ENCODE data around the gene FSTL3.

The FSTL3 gene

DNA sequence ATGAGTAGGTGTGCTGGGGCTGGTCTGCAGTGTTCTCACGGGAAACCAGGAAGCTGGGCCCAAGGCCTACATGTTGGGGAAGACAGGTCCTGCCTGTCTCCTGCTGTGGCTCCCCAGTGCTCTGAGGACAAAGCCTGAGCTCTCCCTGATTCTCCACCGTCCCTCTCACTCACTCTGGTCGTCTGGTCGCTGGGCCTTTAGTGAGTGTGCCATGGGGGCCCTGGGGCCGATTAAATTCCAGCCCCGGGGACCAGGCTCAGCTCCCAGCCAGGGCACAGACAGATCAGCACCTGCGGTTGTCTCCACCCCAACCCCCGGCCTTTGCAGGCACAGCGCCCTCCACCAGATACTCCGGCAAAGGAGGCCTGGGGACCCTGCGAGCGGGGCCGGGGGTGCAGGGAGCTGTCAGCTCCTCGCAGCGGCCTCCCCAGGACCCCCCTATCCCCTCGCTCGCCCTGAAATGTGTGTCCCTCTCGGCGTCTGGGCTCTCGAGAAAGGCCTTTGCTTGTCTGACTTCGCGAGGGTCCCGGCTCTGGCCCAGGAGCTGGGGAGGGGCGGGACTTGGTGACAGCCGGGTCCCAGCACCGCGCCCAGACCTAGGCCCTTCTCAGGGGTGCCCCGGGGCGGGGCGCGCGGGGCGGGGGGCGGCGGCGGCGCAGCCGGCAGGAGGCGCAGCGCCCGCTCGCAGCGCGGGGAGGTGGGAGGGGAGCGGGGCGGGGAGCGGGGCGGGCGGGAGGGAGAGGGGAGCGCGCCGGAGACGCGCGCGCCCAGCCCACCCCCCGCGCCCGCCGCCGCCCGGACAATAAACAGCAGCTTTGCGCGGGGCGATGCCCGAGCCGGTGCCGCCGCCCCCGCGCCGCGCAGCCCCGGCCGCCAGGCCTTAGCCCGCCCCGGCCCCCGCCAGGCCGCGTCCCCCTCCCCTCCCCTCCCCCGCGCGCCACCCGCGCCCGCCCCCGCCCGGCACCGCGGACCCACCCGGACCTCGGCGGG, 32.3 kb downstream of the FSTL3 start, which contains the start of gene PALM:
TSS of gene PALM (plus strand) at position 782 of the 990 bp plus-strand sequence. CDS start 212 bp downstream, outside the sequence.
- no peak within 1 kb of the TSS for H2AK5ac ChIP-seq (ENCODE audit: low read length)
- no peak within 1 kb of the TSS for H4K8ac ChIP-seq (ENCODE audit: low read depth, low read length)
- peak within 1 kb of the TSS; percentile 61 for H3K9ac ChIP-seq (ENCODE audit: low read length)
- peak within 1 kb of the TSS; percentile 82 for H3K56ac ChIP-seq (ENCODE audit: low read length)
- H3K4me2 ChIP-seq (ENCODE audit: low read length), result peak within 1 kb of the TSS; percentile 71
- peak within 1 kb of the TSS; percentile 33 for H3K4me3 ChIP-seq (ENCODE audit: low read length)
- H3K18ac ChIP-seq (ENCODE audit: low read length), result peak within 1 kb of the TSS; percentile 94
- no peaks in the 10 kb centered on the region for H3K79me1 ChIP-seq (ENCODE audit: low read length)
- H3K4me1 ChIP-seq (ENCODE audit: control insufficient read depth, low read depth, low read length), result peaks cover 1% of the 10 kb centered on the region
- peak within 1 kb of the TSS; percentile 56 for H3K4ac ChIP-seq (ENCODE audit: low read depth, low read length)
- no CpG with 5 or more reads among the region's 93 CpGs for WGBS (ENCODE audit: extremely low coverage, insufficient coverage, low lambda C conversion rate)
- no peak within 1 kb of the TSS for H4K5ac ChIP-seq (ENCODE audit: low read length)
- peak; percentile 34 for DNase-seq
- H3K79me2 ChIP-seq (ENCODE audit: control insufficient read depth, insufficient read depth, low read length), result no peaks in the 10 kb centered on the region
- H3K36me3 ChIP-seq (ENCODE audit: control insufficient read depth, insufficient read depth, low read length), result no peaks in the 10 kb centered on the region
- no peak within 1 kb of the TSS for H2BK5ac ChIP-seq (ENCODE audit: low read length)
- no peaks in the 10 kb centered on the region for H3K27me3 ChIP-seq (ENCODE audit: insufficient read depth, low read length, poor library complexity)
- no peak within 1 kb of the TSS for H3K27ac ChIP-seq (ENCODE audit: low read depth, low read length)
- H2BK120ac ChIP-seq (ENCODE audit: low read depth, low read length), result no peak within 1 kb of the TSS
- no peak within 1 kb of the TSS for H3K23ac ChIP-seq (ENCODE audit: low read length)
- no peak within 1 kb of the TSS for H2BK15ac ChIP-seq (replicated peaks; ENCODE audit: low read depth)

DNA sequence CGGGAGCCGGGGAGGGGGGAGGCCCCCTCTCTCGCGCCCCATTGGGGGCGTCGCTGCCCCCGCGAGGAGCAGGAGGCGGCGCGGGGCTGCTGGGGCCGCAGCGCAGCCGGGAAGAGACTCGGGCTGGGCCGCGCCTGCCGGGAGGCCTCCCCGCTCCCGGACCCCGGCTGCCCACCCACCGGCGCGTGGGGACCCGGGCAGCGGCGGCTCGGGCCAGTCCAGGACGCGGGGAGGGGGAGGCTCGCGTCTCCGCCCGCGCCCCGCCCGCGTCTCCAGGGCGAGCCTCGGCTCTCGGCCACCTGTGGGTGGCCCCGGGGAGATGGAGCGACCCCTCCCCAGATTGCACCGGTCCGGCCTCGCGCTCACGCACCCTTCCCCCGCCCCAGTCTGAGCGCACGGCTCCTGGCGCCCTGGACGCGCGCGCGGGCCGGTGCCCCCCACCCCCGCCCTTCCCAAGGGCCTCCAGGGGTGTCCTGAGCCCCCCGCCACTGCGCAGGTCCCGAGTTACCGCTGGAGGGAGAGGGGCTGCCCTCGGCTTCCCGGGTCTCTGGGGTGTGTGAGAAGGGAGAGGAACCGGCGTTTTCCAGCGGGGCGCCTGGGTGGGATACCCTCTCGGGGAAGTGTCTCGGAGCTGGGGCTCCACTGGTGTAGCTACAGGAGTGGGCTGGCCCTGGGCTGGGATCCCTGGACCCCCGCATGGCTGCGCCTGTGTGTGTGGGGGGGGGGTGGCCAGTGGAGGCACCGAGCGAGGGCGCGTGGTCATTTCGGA, 33.2 kb downstream of the FSTL3 start:
- H2BK120ac ChIP-seq (ENCODE audit: low read depth, low read length), result no peak overlapping the region
- H3K4me2 ChIP-seq (ENCODE audit: low read length), result peak overlapping the region; percentile 71
- no peak overlapping the region for H2BK5ac ChIP-seq (ENCODE audit: low read length)
- no peaks in the 10 kb centered on the region for H3K36me3 ChIP-seq (ENCODE audit: control insufficient read depth, insufficient read depth, low read length)
- H3K79me2 ChIP-seq (ENCODE audit: control insufficient read depth, insufficient read depth, low read length), result no peaks in the 10 kb centered on the region
- peak overlapping the region; percentile 82 for H3K56ac ChIP-seq (ENCODE audit: low read length)
- no peak overlapping the region for H4K8ac ChIP-seq (ENCODE audit: low read depth, low read length)
- no peak overlapping the region for H2BK15ac ChIP-seq (replicated peaks; ENCODE audit: low read depth)
- peak overlapping the region; percentile 56 for H3K4ac ChIP-seq (ENCODE audit: low read depth, low read length)
- H3K18ac ChIP-seq (ENCODE audit: low read length), result peak overlapping the region; percentile 94
- no peak overlapping the region for H2AK5ac ChIP-seq (ENCODE audit: low read length)
- H4K5ac ChIP-seq (ENCODE audit: low read length), result no peak overlapping the region
- no CpG with 5 or more reads among the region's 78 CpGs for WGBS (ENCODE audit: extremely low coverage, insufficient coverage, low lambda C conversion rate)
- H3K4me3 ChIP-seq (ENCODE audit: low read length), result peak overlapping the region; percentile 33
- H3K4me1 ChIP-seq (ENCODE audit: control insufficient read depth, low read depth, low read length), result no peaks in the 10 kb centered on the region
- peak overlapping the region; percentile 61 for H3K9ac ChIP-seq (ENCODE audit: low read length)
- no peaks in the 10 kb centered on the region for H3K79me1 ChIP-seq (ENCODE audit: low read length)
- DNase-seq, result no peak
- no peak overlapping the region for H3K27ac ChIP-seq (ENCODE audit: low read depth, low read length)
- no peaks in the 10 kb centered on the region for H3K27me3 ChIP-seq (ENCODE audit: insufficient read depth, low read length, poor library complexity)
- H3K23ac ChIP-seq (ENCODE audit: low read length), result no peak overlapping the region

DNA sequence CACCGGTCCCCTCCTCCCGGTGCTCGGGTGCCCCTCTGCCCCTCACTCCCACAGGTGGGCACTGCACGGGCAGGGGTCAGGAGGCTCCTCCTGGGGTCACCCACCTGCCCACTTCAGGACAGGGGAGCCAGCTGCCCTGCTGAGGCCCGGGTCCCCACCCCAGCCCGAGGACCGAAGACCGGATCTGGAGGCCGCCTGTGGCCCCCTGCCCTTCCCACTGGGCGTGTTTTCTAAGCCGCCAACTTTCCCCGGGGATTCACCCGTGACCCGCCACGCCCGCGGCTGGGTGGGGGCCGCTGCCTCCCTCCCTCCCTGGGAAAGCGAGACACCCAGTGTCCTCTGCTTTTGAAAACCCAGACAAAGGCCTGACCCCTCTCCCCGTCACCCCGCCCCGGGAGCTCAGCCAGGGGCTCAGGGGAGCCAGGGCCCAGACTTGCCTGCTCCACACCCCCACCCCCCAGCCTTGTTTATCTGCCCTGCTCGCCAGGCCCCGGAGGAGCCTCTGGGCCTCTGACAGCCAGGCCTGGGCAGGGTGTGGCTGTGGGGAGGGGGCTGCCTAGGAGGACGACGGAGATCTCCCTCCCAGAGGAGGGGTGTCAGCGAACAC, 33.9 kb downstream of the FSTL3 start:
- Histone ChIP-seq H3K4ac (ENCODE audit: low read depth, low read length) (no peak overlapping the region), H4K5ac (ENCODE audit: low read length) (no peak overlapping the region), H3K4me3 (ENCODE audit: low read length) (no peak overlapping the region), H3K9ac (ENCODE audit: low read length) (no peak overlapping the region), H3K4me1 (ENCODE audit: control insufficient read depth, low read depth, low read length) (no peaks in the 10 kb centered on the region), H3K23ac (ENCODE audit: low read length) (no peak overlapping the region), H3K27ac (ENCODE audit: low read depth, low read length) (no peak overlapping the region), H2BK120ac (ENCODE audit: low read depth, low read length) (no peak overlapping the region), H2BK15ac (replicated peaks; ENCODE audit: low read depth) (no peak overlapping the region), H3K36me3 (ENCODE audit: control insufficient read depth, insufficient read depth, low read length) (no peaks in the 10 kb centered on the region), H3K79me1 (ENCODE audit: low read length) (no peaks in the 10 kb centered on the region), H3K56ac (ENCODE audit: low read length) (peak overlapping the region; percentile 82), H3K4me2 (ENCODE audit: low read length) (no peak overlapping the region), H3K27me3 (ENCODE audit: insufficient read depth, low read length, poor library complexity) (no peaks in the 10 kb centered on the region), H3K18ac (ENCODE audit: low read length) (no peak overlapping the region), H2BK5ac (ENCODE audit: low read length) (no peak overlapping the region), H2AK5ac (ENCODE audit: low read length) (no peak overlapping the region), H3K79me2 (ENCODE audit: control insufficient read depth, insufficient read depth, low read length) (no peaks in the 10 kb centered on the region), H4K8ac (ENCODE audit: low read depth, low read length) (no peak overlapping the region)
- no peak for DNase-seq
- WGBS (ENCODE audit: extremely low coverage, insufficient coverage, low lambda C conversion rate), result no CpG with 5 or more reads among the region's 27 CpGs

DNA sequence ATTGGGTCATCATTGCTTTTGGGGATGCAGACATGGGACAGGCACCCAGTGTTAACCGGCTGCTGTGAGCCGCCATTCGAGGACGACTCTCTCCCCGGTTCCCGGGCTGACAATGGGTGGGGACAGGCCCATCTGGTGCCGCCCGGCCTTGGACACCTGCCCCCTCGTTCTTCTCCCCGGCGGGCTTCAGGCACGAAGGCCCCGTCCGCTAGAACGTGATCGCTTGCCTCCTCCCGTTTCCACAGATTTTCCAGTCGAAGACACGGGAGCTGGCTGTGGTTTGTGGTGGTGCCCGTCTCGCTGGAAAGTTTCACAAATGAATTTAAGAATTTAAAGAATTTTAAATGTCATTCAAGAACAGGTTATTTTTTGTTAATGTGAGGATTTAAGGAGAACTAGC, 34.6 kb downstream of the FSTL3 start:
- H2BK5ac ChIP-seq (ENCODE audit: low read length), result no peak overlapping the region
- H3K27ac ChIP-seq (ENCODE audit: low read depth, low read length), result no peak overlapping the region
- no CpG with 5 or more reads among the region's 21 CpGs for WGBS (ENCODE audit: extremely low coverage, insufficient coverage, low lambda C conversion rate)
- no peak overlapping the region for H2BK120ac ChIP-seq (ENCODE audit: low read depth, low read length)
- no peak overlapping the region for H3K18ac ChIP-seq (ENCODE audit: low read length)
- no peak overlapping the region for H3K4ac ChIP-seq (ENCODE audit: low read depth, low read length)
- no peak overlapping the region for H4K5ac ChIP-seq (ENCODE audit: low read length)
- no peak overlapping the region for H3K4me2 ChIP-seq (ENCODE audit: low read length)
- peak overlapping the region; percentile 43 for H3K56ac ChIP-seq (ENCODE audit: low read length)
- H3K9ac ChIP-seq (ENCODE audit: low read length), result no peak overlapping the region
- no peak overlapping the region for H3K4me3 ChIP-seq (ENCODE audit: low read length)
- no peaks in the 10 kb centered on the region for H3K79me1 ChIP-seq (ENCODE audit: low read length)
- H4K8ac ChIP-seq (ENCODE audit: low read depth, low read length), result no peak overlapping the region
- no peaks in the 10 kb centered on the region for H3K27me3 ChIP-seq (ENCODE audit: insufficient read depth, low read length, poor library complexity)
- no peaks in the 10 kb centered on the region for H3K4me1 ChIP-seq (ENCODE audit: control insufficient read depth, low read depth, low read length)
- no peaks in the 10 kb centered on the region for H3K79me2 ChIP-seq (ENCODE audit: control insufficient read depth, insufficient read depth, low read length)
- no peak overlapping the region for H2BK15ac ChIP-seq (replicated peaks; ENCODE audit: low read depth)
- DNase-seq, result no peak
- H2AK5ac ChIP-seq (ENCODE audit: low read length), result no peak overlapping the region
- H3K36me3 ChIP-seq (ENCODE audit: control insufficient read depth, insufficient read depth, low read length), result no peaks in the 10 kb centered on the region
- no peak overlapping the region for H3K23ac ChIP-seq (ENCODE audit: low read length)

DNA sequence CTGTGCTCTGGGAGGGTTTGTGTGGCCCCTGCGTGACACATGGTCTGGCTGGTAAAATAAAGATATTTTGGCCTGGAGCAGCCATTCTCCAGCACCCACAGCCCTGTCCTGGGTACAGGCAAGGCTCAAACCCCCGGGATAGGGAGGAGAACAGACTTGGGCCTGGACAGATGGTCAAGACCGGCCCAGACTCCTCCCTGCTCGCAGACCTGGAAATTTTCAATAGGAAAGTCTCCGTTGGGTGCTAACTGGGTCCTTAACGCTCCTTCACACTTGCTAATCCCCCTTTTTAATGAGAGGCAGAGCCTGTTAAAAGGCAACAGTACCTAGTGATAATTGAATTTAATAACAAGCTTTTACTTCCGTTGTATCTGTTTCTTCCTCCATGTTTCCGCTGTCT, 35.1 kb downstream of the FSTL3 start:
- no peak overlapping the region for H3K4me3 ChIP-seq (ENCODE audit: low read length)
- H4K5ac ChIP-seq (ENCODE audit: low read length), result no peak overlapping the region
- H3K9ac ChIP-seq (ENCODE audit: low read length), result no peak overlapping the region
- H2BK5ac ChIP-seq (ENCODE audit: low read length), result no peak overlapping the region
- no peak overlapping the region for H3K27ac ChIP-seq (ENCODE audit: low read depth, low read length)
- H3K79me1 ChIP-seq (ENCODE audit: low read length), result no peaks in the 10 kb centered on the region
- peak; percentile 45 for DNase-seq
- H3K79me2 ChIP-seq (ENCODE audit: control insufficient read depth, insufficient read depth, low read length), result no peaks in the 10 kb centered on the region
- H3K27me3 ChIP-seq (ENCODE audit: insufficient read depth, low read length, poor library complexity), result no peaks in the 10 kb centered on the region
- WGBS (ENCODE audit: extremely low coverage, insufficient coverage, low lambda C conversion rate), result no CpG with 5 or more reads among the region's 8 CpGs
- H3K4me2 ChIP-seq (ENCODE audit: low read length), result no peak overlapping the region
- peak overlapping the region; percentile 43 for H3K56ac ChIP-seq (ENCODE audit: low read length)
- no peak overlapping the region for H3K23ac ChIP-seq (ENCODE audit: low read length)
- H3K18ac ChIP-seq (ENCODE audit: low read length), result no peak overlapping the region
- H2BK120ac ChIP-seq (ENCODE audit: low read depth, low read length), result no peak overlapping the region
- H3K4ac ChIP-seq (ENCODE audit: low read depth, low read length), result no peak overlapping the region
- no peak overlapping the region for H2BK15ac ChIP-seq (replicated peaks; ENCODE audit: low read depth)
- H4K8ac ChIP-seq (ENCODE audit: low read depth, low read length), result no peak overlapping the region
- H2AK5ac ChIP-seq (ENCODE audit: low read length), result no peak overlapping the region
- no peaks in the 10 kb centered on the region for H3K4me1 ChIP-seq (ENCODE audit: control insufficient read depth, low read depth, low read length)
- no peaks in the 10 kb centered on the region for H3K36me3 ChIP-seq (ENCODE audit: control insufficient read depth, insufficient read depth, low read length)

Measured in mesendoderm (in vitro differentiated cells).